Endothelial cell of umbilical vein (primary cell): ENCODE measurements around the gene USP37. TPM values are rescaled to one million over a fixed set of nuclear protein-coding genes. Genes with fewer than 3 reads are reported as not detected.

Experiments used
- BruUV-seq: library from RNA; stranded (reverse); fragments of 400-500 nt; replicated peaks from 2 replicates; lab custom pipeline; 2021; lab: Mats Ljungman, UMichigan
- CTCF ChIA-PET: fragments of 300-600, 350-600 bp; sonication (Branson Sonifier 250); formaldehyde crosslinking; loops from one replicate; lab custom pipeline; 2021; ENCODE audit warnings: antibody characterized with exemption, inconsistent platforms; lab: Charles Lee
- POLR2A ChIA-PET: fragments of 300-600, 350-600 bp; sonication (Branson Sonifier 250); formaldehyde crosslinking; loops from one replicate; lab custom pipeline; 2021; ENCODE audit warnings: antibody characterized with exemption, inconsistent platforms; lab: Charles Lee
- DNase-seq: peaks from one replicate; pipeline ENCODE4 v3.0.0-alpha.2; 2011; ENCODE audit warnings: low read depth, low spot score
- FAIRE-seq: peaks from 2 replicates; lab custom pipeline; 2011; peaks lifted over from hg19 to GRCh38; lab: Jason Lieb, UNC
- H2AFZ ChIP-seq: 2 replicates; pipeline ENCODE4 v1.6.0; 2012; ENCODE audit warnings: low read depth, low read length, control low read depth, inconsistent platforms
- H3K27ac ChIP-seq: 2 replicates; pipeline ENCODE4 v1.5.1; 2011; ENCODE audit warnings: low read depth, mild to moderate bottlenecking, control low read depth, low read length, moderate library complexity; ENCODE audit not compliant: insufficient read depth
- H3K27me3 ChIP-seq, 2 experiments: 2 replicates each; pipeline versions ENCODE4 v1.6.0 to v1.6.1; 2011; ENCODE audit warnings: low read length in 2 of 2, mixed read lengths in 1 of 2; ENCODE audit not compliant: control insufficient read depth in 2 of 2, insufficient read depth in 2 of 2
- H3K36me3 ChIP-seq, 2 experiments: 2 replicates in 1 of 2; 3 replicates in 1 of 2; pipeline ENCODE4 v1.5.1; 2011; ENCODE audit warnings: low read length in 2 of 2, mild to moderate bottlenecking in 1 of 2, moderate library complexity in 1 of 2; ENCODE audit not compliant: control insufficient read depth in 2 of 2, insufficient read depth in 2 of 2; ENCODE audit errors: extremely low read depth in 1 of 2
- H3K4me1 ChIP-seq: 3 replicates; pipeline ENCODE4 v1.5.1; 2011; ENCODE audit warnings: mild to moderate bottlenecking, low read length; ENCODE audit not compliant: control insufficient read depth, insufficient read depth; ENCODE audit errors: extremely low read depth
- H3K4me2 ChIP-seq: 2 replicates; pipeline ENCODE4 v1.6.1; 2011; ENCODE audit warnings: low read length, control low read depth, mixed read lengths; ENCODE audit not compliant: insufficient read depth
- H3K4me3 ChIP-seq, 3 experiments: fragments of 200-600 bp in 1 of 3; sonication (generic), shearing (Covaris generic) in 1 of 3; replicated peaks in 1 of 3; 2 replicates each; pipeline ENCODE4 v1.5.1; 2011 to 2016; ENCODE audit warnings: control low read depth in 3 of 3, low read length in 3 of 3, mild to moderate bottlenecking in 2 of 3, inconsistent platforms in 1 of 3, low read depth in 1 of 3, moderate library complexity in 1 of 3; ENCODE audit not compliant: insufficient read depth in 1 of 3
- H3K79me2 ChIP-seq: 2 replicates; pipeline ENCODE4 v1.6.0; 2012; ENCODE audit warnings: low read length, inconsistent platforms; ENCODE audit not compliant: control insufficient read depth, insufficient read depth
- H3K9ac ChIP-seq: replicated peaks from 2 replicates; pipeline ENCODE3; 2011; ENCODE audit warnings: low read length, control low read depth; ENCODE audit not compliant: insufficient read depth; ENCODE audit errors: extremely low read depth
- H3K9me1 ChIP-seq: replicated peaks from 3 replicates; pipeline ENCODE4 v1.6.0; 2011; ENCODE audit warnings: mild to moderate bottlenecking, low read length; ENCODE audit not compliant: control insufficient read depth, insufficient read depth; ENCODE audit errors: extremely low read depth
- H3K9me3 ChIP-seq: replicated peaks from 2 replicates; pipeline ENCODE4 v1.5.1; 2012; ENCODE audit warnings: low read length, inconsistent platforms; ENCODE audit not compliant: control insufficient read depth, insufficient read depth
- H4K20me1 ChIP-seq: replicated peaks from 2 replicates; pipeline ENCODE3; 2011; ENCODE audit warnings: mild to moderate bottlenecking, low read length; ENCODE audit not compliant: control insufficient read depth, insufficient read depth; ENCODE audit errors: extremely low read depth
- CTCF ChIP-seq, 2 donors: IDR thresholded peaks; 1 replicate in 1 of 2; 2 replicates in 1 of 2; pipeline ENCODE4 v1.5.1; 2011; ENCODE audit warnings: low read length in 2 of 2, mild to moderate bottlenecking in 2 of 2, moderate library complexity in 2 of 2, control low read depth in 1 of 2, inconsistent platforms in 1 of 2, low read depth in 1 of 2; ENCODE audit not compliant: insufficient read depth in 1 of 2; ENCODE audit errors: extremely low read depth in 1 of 2
- EZH2 ChIP-seq: IDR thresholded peaks from 2 replicates; pipeline ENCODE4 v1.6.1; 2012; ENCODE audit warnings: borderline replicate concordance, low read depth, mild to moderate bottlenecking, moderate library complexity, low read length, inconsistent platforms; ENCODE audit not compliant: severe bottlenecking
- FOS ChIP-seq: IDR thresholded peaks from 2 replicates; pipeline ENCODE4 v1.6.1; 2011; ENCODE audit warnings: mild to moderate bottlenecking, low read length, moderate library complexity, borderline replicate concordance; ENCODE audit not compliant: insufficient read depth
- GATA2 ChIP-seq: IDR thresholded peaks from 2 replicates; pipeline ENCODE4 v1.7.0; 2011; ENCODE audit warnings: low read depth, mild to moderate bottlenecking, moderate library complexity, mixed read lengths, low read length; ENCODE audit not compliant: insufficient read length, insufficient read depth
- JUN ChIP-seq: IDR thresholded peaks from 2 replicates; pipeline ENCODE4 v1.6.1; 2011; ENCODE audit warnings: borderline replicate concordance, low read depth; ENCODE audit not compliant: insufficient read length, insufficient read depth
- MAX ChIP-seq: IDR thresholded peaks from 2 replicates; pipeline ENCODE4 v1.6.1; 2011; ENCODE audit not compliant: insufficient read depth, insufficient read length
- MYC ChIP-seq: IDR thresholded peaks from one replicate; pipeline ENCODE4 v1.6.1; 2011; ENCODE audit warnings: mild to moderate bottlenecking, low read depth, low read length
- POLR2A ChIP-seq: IDR thresholded peaks from 2 replicates; pipeline ENCODE4 v1.6.1; 2012; ENCODE audit warnings: low read depth, mild to moderate bottlenecking, control low read depth, low read length
- POLR2AphosphoS5 ChIP-seq: IDR thresholded peaks from 2 replicates; pipeline ENCODE4 v1.6.1; 2012; ENCODE audit warnings: low read depth, mild to moderate bottlenecking, control low read depth, low read length, moderate library complexity; ENCODE audit not compliant: insufficient read depth
- dilution Hi-C: fragments of 300-500 bp; cut with MboI; formaldehyde crosslinking; loops from one replicate; pipeline ENCODE4 v1.15.0; 2019; ENCODE audit warnings: low sequenced_read_pairs; ENCODE audit not compliant: extremely low pct_ligation_motif_present
- intact Hi-C: fragments of 100-400 bp; cut with micrococcal nuclease; formaldehyde crosslinking; loops from one replicate; pipeline ENCODE4 v1.10.0; 2022
- polyA plus RNA-seq, 4 experiments: library from polyadenylated mRNA; depleted of rRNA in 3 of 4; stranded (reverse) in 3 of 4; unstranded in 1 of 4; fragments of >200 nt; gene quantifications; 2 replicates each; pipeline versions ENCODE4 v1.2.1 to v1.2.3, GENCODE V29; 2011 to 2012; ENCODE audit warnings: missing spikeins in 1 of 4
- total RNA-seq: library from RNA; stranded (reverse); gene quantifications from 2 replicates; pipeline ENCODE4 v1.2.3, GENCODE V29; 2021

The USP37 gene
- total and polyA plus RNA-seq, 2 donors (not counting 3 experiments of a cell fraction or from before 2014, with no cell fraction given): 1.9 to 14.4 TPM

GRCh38 chr2:218432676-218433365 lies 135.3 kb downstream of the USP37 start:
- dilution Hi-C loops (no loop called here), intact Hi-C loops (no loop called here)
- FAIRE-seq (no peak), DNase-seq (no peak)
- Histone ChIP-seq H3K4me2 (no peak overlapping the region), H2AFZ (no peak overlapping the region), H3K36me3 (no peaks in the 10 kb centered on the region), H3K4me1 (no peaks in the 10 kb centered on the region), H3K27me3 (no peaks in the 10 kb centered on the region), H3K4me3 (no peak overlapping the region), H3K9me1 (no peaks in the 10 kb centered on the region), H4K20me1 (no peaks in the 10 kb centered on the region), H3K9ac (no peak overlapping the region), H3K79me2 (no peaks in the 10 kb centered on the region), H3K27ac (no peak overlapping the region), H3K9me3 (no peaks in the 10 kb centered on the region)
- TF ChIP-seq POLR2AphosphoS5: no peak
- no peak for TF ChIP-seq GATA2
- TF ChIP-seq EZH2: no peak
- TF ChIP-seq CTCF (IDR thresholded peaks at IDR 0.05; ENCODE audit: extremely low read depth in 1 of 2, insufficient read depth in 1 of 2, low read depth in 1 of 2, low read length in 2 of 2): no peak
- no peak for TF ChIP-seq POLR2A
- TF ChIP-seq FOS: no peak
- TF ChIP-seq MAX: no peak
- TF ChIP-seq MYC: no peak
- no peak for TF ChIP-seq JUN
- no TSS peak for BruUV-seq
- ChIA-PET POLR2A (no interaction called here), CTCF (no interaction called here)
